Epidermal melanocyte (primary cell): ENCODE measurements around the gene TMEM176B.

Experiments
- DNase-seq: peaks from one replicate; pipeline ENCODE4 v3.0.0; 2011; ENCODE audit warnings: low spot score; ENCODE audit not compliant: insufficient read length

Gene TMEM176B

DNA sequence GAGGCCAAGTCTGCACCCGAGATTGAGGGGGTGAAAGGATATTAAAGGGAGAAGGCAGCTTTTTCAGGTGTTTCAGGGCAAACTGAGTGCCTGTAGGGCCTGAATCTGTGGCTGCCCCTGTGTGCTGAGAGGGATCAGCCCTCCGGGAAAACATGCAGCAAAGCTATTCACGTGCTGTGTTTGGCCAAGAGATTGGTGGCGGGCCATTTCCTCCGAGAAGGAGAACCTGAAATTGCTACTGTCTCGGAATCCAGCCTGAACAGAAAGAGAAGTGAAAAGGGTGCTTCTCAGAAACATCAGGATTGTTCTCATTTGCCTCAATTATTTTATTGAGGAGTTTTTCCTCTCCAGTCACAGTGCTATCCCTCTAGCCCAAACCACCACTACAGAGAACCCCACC is 46.9 kb downstream of the TMEM176B start:
- no peak for DNase-seq

DNA sequence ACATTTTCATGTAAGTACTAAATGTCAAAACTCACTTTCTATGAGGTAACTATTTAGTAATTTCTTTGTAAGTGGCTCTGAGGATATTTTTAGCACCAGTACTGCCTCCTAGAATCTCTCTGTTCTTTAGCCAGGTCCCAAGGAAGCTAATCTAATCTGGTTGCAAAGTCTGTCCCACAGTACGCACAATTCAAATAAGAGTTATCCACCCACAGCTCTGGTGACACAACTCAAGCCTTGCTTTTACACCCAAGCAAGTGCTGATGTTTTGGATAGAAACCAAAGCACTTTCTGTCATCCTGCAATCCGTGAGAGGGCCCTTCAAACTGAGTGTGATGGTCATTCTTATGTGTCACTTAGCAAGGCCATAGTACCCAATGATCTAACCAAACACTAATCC is 48.5 kb downstream of the TMEM176B start:
- no peak for DNase-seq

DNA sequence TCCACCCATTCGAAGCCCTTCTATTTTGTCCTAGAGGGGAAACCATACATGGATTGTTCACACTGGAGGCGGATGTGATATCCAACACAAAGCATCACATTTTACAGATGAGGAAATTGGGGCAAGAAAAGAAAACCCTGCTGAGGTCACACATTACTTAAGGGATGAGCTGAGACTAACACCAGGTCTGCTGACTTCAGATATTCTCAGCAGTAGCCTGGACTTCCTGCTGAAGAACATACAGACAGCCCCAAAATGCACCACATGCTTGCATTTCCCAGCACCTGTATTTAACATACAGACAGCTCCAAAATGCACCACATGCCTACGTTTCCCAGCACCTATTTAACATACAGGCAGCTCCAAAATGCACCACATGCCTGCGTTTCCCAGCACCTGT is 51.8 kb downstream of the TMEM176B start:
- no peak for DNase-seq

DNA sequence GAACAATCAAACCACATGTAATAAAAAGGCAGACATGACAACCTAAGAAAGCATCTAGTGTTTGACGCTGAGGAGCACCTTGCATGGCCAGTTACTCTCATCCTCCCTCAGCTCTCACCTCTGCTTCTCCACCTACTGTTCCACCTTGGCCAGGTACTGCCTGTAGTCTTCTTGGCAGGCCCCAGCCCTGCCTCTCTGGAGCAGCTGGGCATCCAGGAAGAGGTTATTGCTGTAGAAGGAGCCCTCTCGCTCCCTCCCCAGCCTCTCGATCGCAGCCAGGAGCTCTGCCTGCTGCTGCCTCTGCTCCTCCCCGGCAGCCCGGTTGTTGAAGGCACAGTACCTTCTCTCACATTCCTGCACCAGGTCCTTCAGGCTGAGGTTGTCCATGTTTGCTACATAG is 53.2 kb downstream of the TMEM176B start:
- DNase-seq: no peak

DNA sequence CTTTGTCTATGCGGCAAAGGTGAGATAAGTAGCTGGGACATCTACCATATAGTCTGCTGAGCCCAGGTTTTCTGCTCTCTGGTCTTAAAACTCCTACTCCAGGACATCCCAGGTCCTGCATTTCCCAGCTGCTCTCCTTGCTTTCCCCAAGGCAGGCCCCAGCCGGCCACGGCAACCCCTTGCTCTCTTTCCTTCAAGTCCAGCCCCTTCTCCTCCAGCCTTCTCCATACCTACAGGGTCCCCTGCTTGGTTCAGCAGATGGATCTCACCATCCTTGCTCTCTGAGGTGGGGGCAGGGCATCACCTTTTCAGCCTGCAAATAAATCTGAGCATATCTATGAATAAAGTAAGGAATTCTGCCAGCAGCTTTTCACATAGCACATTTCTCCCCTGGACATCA is 54.3 kb downstream of the TMEM176B start:
- no peak for DNase-seq

DNA sequence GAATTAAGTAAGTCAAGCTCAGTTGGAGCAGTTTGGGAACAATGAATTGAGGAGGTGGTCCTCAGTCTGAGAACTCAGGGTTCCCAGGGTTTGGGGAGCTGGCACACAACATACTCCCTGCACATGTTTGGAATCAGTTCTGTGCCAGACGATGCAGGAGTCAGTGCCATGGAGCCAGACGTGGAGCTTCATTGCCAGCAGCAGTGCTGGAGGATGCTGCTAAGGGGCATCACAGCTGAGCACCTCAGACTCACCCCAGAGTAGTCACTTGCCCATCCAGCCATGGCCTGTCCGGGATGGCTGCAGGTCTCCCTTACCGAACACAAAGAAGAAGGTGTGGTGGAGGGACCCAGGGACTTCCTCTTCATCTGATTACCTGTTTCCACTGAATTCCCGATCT is 55.1 kb downstream of the TMEM176B start:
- DNase-seq: no peak

DNA sequence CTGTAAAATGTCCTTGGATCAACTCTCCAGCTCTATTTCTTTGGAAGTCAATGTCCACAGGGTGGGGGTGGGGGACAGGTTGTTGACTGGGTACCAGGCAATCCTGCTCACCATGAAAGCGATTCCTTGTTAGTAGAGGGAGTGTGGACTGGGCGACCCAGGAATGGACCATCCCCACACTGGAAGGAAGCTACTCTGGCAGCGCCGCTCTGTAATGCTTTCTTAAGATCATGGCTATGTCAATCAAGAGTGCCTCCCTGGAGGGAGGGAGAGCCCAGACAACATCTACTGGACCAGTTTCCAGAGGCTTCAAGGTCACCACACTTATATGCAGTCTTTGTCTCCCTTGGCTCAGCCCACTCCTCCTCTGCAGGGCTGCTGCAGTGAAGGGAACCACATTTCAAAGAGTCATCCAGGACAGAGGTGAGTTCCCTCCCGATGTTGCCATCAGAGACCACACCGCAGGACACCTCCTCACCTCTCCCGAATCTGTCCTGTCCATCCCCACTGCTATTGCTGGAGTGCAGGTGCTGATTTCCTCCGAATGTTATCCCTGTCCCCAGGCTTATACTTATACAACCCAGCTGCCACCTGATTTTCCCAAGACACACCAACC is 56.0 kb downstream of the TMEM176B start:
- no peak for DNase-seq

DNA sequence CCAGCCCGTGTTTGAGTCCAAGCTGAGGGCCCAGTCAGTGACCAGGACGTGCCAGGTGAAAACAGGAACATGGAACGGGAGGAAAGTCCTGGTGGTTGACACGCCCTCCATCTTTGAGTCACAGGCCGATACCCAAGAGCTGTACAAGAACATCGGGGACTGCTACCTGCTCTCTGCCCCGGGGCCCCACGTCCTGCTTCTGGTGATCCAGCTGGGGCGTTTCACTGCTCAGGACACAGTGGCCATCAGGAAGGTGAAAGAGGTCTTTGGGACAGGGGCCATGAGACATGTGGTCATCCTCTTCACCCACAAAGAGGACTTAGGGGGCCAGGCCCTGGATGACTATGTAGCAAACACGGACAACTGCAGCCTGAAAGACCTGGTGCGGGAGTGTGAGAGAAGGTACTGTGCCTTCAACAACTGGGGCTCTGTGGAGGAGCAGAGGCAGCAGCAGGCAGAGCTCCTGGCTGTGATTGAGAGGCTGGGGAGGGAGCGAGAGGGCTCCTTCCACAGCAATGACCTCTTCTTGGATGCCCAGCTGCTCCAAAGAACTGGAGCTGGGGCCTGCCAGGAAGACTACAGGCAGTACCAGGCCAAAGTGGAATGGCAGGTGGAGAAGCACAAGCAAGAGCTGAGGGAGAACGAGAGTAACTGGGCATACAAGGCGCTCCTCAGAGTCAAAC is 57.7 kb downstream of the TMEM176B start:
- DNase-seq: no peak
